IPS-15b (cell line): ENCODE data around the gene PDS5A.
"Not testable (repeated sequence)": the region's sequence is repeated elsewhere in the genome, so short reads cannot be mapped to it uniquely, and the experiment has no call there.

Experiments used
- H3K27me3 ChIP-seq: one replicate; pipeline ENCODE4 v1.6.1; 2013; ENCODE audit warnings: low read length; ENCODE audit not compliant: control insufficient read depth, insufficient read depth
- H3K36me3 ChIP-seq: one replicate; pipeline ENCODE4 v1.6.1; 2013; ENCODE audit warnings: low read length; ENCODE audit not compliant: control insufficient read depth, insufficient read depth
- H3K4me1 ChIP-seq: one replicate; pipeline ENCODE4 v1.6.1; 2013; ENCODE audit warnings: mild to moderate bottlenecking, low read length; ENCODE audit not compliant: control insufficient read depth, insufficient read depth
- H3K4me3 ChIP-seq: one replicate; pipeline ENCODE4 v1.5.1; 2013; ENCODE audit warnings: low read depth, low read length
- H3K9ac ChIP-seq: one replicate; pipeline ENCODE4 v1.6.1; 2013; ENCODE audit warnings: low read depth, mild to moderate bottlenecking, low read length
- H3K9me3 ChIP-seq: one replicate; pipeline ENCODE4 v1.6.1; 2013; ENCODE audit warnings: mild to moderate bottlenecking, low read length; ENCODE audit not compliant: control insufficient read depth, insufficient read depth

The PDS5A gene

GRCh38 chr4:39950861-39951481 is 26.7 kb downstream of the PDS5A start:
- Histone ChIP-seq H3K27me3 (no peaks in the 10 kb centered on the region), H3K9me3 (no peaks in the 10 kb centered on the region), H3K4me3 (no peak overlapping the region), H3K9ac (no peak overlapping the region), H3K4me1 (peaks cover 7% of the 10 kb centered on the region), H3K36me3 (no peaks in the 10 kb centered on the region)

- Histone ChIP-seq H3K4me1 (peaks cover 7% of the 10 kb centered on the region), H3K4me3 (no peak overlapping the region), H3K9ac (no peak overlapping the region), H3K27me3 (no peaks in the 10 kb centered on the region), H3K9me3 (no peaks in the 10 kb centered on the region), H3K36me3 (no peaks in the 10 kb centered on the region)
Observed at GRCh38 chr4:39947963-39948362, 29.7 kb downstream of the PDS5A start.

- Histone ChIP-seq H3K36me3 (no peaks in the 10 kb centered on the region), H3K4me3 (no peak overlapping the region), H3K4me1 (peaks cover 7% of the 10 kb centered on the region), H3K27me3 (no peaks in the 10 kb centered on the region), H3K9me3 (no peaks in the 10 kb centered on the region), H3K9ac (no peak overlapping the region)
Observed at GRCh38 chr4:39947417-39947816, 30.3 kb downstream of the PDS5A start.

- not testable (repeated sequence) for H3K9me3 ChIP-seq, H3K9ac ChIP-seq, H3K4me3 ChIP-seq, H3K4me1 ChIP-seq, H3K27me3 ChIP-seq, H3K36me3 ChIP-seq
Observed at GRCh38 chr4:39944245-39944644, 33.5 kb downstream of the PDS5A start.

- no peaks in the 10 kb centered on the region for H3K9me3 ChIP-seq
- peaks cover 3% of the 10 kb centered on the region for H3K4me1 ChIP-seq
- H3K9ac ChIP-seq, result no peak overlapping the region
- no peaks in the 10 kb centered on the region for H3K27me3 ChIP-seq
- no peak overlapping the region for H3K4me3 ChIP-seq
- H3K36me3 ChIP-seq, result no peaks in the 10 kb centered on the region
Observed at GRCh38 chr4:39942507-39942906, 35.2 kb downstream of the PDS5A start.

- no peaks in the 10 kb centered on the region for H3K27me3 ChIP-seq
- no peak overlapping the region for H3K9ac ChIP-seq
- no peaks in the 10 kb centered on the region for H3K9me3 ChIP-seq
- no peak overlapping the region for H3K4me3 ChIP-seq
- H3K4me1 ChIP-seq, result peaks cover 2% of the 10 kb centered on the region
- no peaks in the 10 kb centered on the region for H3K36me3 ChIP-seq
Observed at GRCh38 chr4:39941682-39942217, 36.0 kb downstream of the PDS5A start.

GRCh38 chr4:39937683-39938268 is 39.9 kb downstream of the PDS5A start:
- H3K9ac ChIP-seq, result no peak overlapping the region
- no peak overlapping the region for H3K4me3 ChIP-seq
- H3K9me3 ChIP-seq, result no peaks in the 10 kb centered on the region
- H3K27me3 ChIP-seq, result no peaks in the 10 kb centered on the region
- H3K4me1 ChIP-seq, result peaks cover 8% of the 10 kb centered on the region
- no peaks in the 10 kb centered on the region for H3K36me3 ChIP-seq

GRCh38 chr4:39936565-39937418 is 40.9 kb downstream of the PDS5A start:
- H3K9ac ChIP-seq, result no peak overlapping the region
- H3K4me1 ChIP-seq, result peaks cover 8% of the 10 kb centered on the region
- H3K27me3 ChIP-seq, result no peaks in the 10 kb centered on the region
- no peak overlapping the region for H3K4me3 ChIP-seq
- no peaks in the 10 kb centered on the region for H3K9me3 ChIP-seq
- peaks cover 2% of the 10 kb centered on the region for H3K36me3 ChIP-seq

GRCh38 chr4:39933671-39934590 is 43.8 kb downstream of the PDS5A start:
- no peak overlapping the region for H3K4me3 ChIP-seq
- no peak overlapping the region for H3K9ac ChIP-seq
- H3K9me3 ChIP-seq, result no peaks in the 10 kb centered on the region
- H3K4me1 ChIP-seq, result peaks cover 8% of the 10 kb centered on the region
- H3K27me3 ChIP-seq, result no peaks in the 10 kb centered on the region
- H3K36me3 ChIP-seq, result peaks cover 2% of the 10 kb centered on the region

- peaks cover 8% of the 10 kb centered on the region for H3K4me1 ChIP-seq
- H3K4me3 ChIP-seq, result no peak overlapping the region
- H3K9me3 ChIP-seq, result no peaks in the 10 kb centered on the region
- H3K36me3 ChIP-seq, result peaks cover 2% of the 10 kb centered on the region
- H3K9ac ChIP-seq, result no peak overlapping the region
- H3K27me3 ChIP-seq, result no peaks in the 10 kb centered on the region
Observed at GRCh38 chr4:39932776-39933402, 44.8 kb downstream of the PDS5A start.

- no peaks in the 10 kb centered on the region for H3K9me3 ChIP-seq
- H3K4me3 ChIP-seq, result no peak overlapping the region
- H3K4me1 ChIP-seq, result peaks cover 4% of the 10 kb centered on the region
- peaks cover 2% of the 10 kb centered on the region for H3K36me3 ChIP-seq
- H3K9ac ChIP-seq, result no peak overlapping the region
- H3K27me3 ChIP-seq, result no peaks in the 10 kb centered on the region
Observed at GRCh38 chr4:39931441-39931901, 46.2 kb downstream of the PDS5A start.
